ENCODE results near the gene NCK2. TPM values are rescaled to one million over a fixed set of nuclear protein-coding genes. Genes with fewer than 3 reads are reported as not detected.

The NCK2 gene
- total RNA-seq, 1 donor from 2014 or later, result 90.0 TPM

DNA sequence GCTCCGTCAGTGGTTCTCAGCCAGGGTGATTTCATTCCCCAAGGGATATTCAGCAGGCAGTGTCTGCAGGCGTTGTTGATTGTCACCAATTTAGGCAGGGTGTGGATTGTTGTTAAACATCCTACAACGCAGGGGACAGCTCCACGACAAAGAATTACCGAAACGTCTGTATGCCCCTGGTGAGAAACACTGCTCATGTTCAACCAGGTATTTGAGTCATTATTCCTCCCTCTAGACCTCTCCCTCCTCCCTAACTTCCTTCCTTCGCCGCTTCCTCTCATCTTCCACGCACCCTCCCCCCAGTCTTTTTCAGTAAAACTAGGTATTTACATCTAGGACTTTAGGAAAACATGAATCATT lies 50.8 kb downstream of the NCK2 start:
- no peaks in the 10 kb centered on the region for H3K36me3 ChIP-seq (ENCODE audit: control insufficient read depth, insufficient read depth, low read length)
- TF ChIP-seq, protein P1, sequence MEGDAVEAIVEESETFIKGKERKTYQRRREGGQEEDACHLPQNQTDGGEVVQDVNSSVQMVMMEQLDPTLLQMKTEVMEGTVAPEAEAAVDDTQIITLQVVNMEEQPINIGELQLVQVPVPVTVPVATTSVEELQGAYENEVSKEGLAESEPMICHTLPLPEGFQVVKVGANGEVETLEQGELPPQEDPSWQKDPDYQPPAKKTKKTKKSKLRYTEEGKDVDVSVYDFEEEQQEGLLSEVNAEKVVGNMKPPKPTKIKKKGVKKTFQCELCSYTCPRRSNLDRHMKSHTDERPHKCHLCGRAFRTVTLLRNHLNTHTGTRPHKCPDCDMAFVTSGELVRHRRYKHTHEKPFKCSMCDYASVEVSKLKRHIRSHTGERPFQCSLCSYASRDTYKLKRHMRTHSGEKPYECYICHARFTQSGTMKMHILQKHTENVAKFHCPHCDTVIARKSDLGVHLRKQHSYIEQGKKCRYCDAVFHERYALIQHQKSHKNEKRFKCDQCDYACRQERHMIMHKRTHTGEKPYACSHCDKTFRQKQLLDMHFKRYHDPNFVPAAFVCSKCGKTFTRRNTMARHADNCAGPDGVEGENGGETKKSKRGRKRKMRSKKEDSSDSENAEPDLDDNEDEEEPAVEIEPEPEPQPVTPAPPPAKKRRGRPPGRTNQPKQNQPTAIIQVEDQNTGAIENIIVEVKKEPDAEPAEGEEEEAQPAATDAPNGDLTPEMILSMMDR (IDR thresholded peaks at IDR 0.05; ENCODE audit: insufficient read depth, low read length, severe bottlenecking), result no peak
- no peak for FAIRE-seq
- no peak overlapping the region for H3K4me3 ChIP-seq (ENCODE audit: low read depth, low read length)
- no peaks in the 10 kb centered on the region for H3K27me3 ChIP-seq (ENCODE audit: control insufficient read depth, insufficient read depth, low read length)
- no peak for DNase-seq (ENCODE audit: low read depth)

DNA sequence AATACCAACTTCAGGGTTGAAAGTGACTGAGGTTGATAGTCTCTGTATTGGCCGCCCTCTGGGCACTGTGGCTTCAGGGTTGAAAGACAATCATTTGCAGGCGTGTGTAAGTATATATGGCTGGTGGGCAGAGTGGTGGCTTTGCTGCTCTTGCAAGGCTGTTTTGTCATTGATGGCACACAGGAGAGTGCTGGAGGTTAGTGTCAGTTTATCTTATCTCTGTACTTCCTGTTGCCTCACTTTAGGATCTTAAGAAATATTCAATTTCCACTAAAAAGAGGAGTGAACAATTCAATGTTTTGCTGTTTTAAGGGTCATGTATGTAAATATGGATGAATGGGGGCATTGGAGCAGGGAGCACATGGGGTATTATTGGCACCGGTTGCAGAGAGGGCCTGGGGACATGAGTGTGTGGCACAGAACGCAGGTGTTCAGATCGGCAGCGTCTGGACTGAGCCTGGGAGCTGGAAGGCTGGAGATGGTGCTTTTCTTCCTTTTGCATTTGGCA lies 51.5 kb downstream of the NCK2 start:
- FAIRE-seq (no peak), DNase-seq (ENCODE audit: low read depth) (no peak)
- no peaks in the 10 kb centered on the region for H3K36me3 ChIP-seq (ENCODE audit: control insufficient read depth, insufficient read depth, low read length)
- H3K4me3 ChIP-seq (ENCODE audit: low read depth, low read length), result no peak overlapping the region
- H3K27me3 ChIP-seq (ENCODE audit: control insufficient read depth, insufficient read depth, low read length), result no peaks in the 10 kb centered on the region
- TF ChIP-seq, protein P1 (IDR thresholded peaks at IDR 0.05; ENCODE audit: insufficient read depth, low read length, severe bottlenecking), result no peak

DNA sequence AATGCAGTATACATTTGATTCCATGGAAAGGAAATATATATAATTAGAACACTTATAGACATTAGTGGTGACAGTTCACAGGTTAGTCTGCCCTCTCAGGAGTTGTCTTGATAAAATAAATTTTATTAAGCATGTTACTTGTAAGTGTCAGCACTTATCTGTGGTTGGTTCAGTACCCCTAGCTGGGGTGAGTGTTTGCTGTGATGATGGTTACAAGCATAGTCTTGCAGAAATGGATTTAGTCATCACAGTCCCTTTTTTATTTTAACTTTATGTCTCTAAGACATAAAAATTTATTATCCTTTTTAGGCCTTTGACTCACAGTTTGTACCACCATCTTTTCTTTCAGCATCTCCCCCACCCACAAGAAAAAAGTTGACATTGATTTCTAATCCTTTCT lies 52.1 kb downstream of the NCK2 start:
- Histone ChIP-seq H3K36me3 (ENCODE audit: control insufficient read depth, insufficient read depth, low read length) (no peaks in the 10 kb centered on the region), H3K27me3 (ENCODE audit: control insufficient read depth, insufficient read depth, low read length) (no peaks in the 10 kb centered on the region), H3K4me3 (ENCODE audit: low read depth, low read length) (no peak overlapping the region)
- FAIRE-seq, result no peak
- DNase-seq (ENCODE audit: low read depth), result peak; percentile 71
- TF ChIP-seq, protein P1 (IDR thresholded peaks at IDR 0.05; ENCODE audit: insufficient read depth, low read length, severe bottlenecking), result no peak

DNA sequence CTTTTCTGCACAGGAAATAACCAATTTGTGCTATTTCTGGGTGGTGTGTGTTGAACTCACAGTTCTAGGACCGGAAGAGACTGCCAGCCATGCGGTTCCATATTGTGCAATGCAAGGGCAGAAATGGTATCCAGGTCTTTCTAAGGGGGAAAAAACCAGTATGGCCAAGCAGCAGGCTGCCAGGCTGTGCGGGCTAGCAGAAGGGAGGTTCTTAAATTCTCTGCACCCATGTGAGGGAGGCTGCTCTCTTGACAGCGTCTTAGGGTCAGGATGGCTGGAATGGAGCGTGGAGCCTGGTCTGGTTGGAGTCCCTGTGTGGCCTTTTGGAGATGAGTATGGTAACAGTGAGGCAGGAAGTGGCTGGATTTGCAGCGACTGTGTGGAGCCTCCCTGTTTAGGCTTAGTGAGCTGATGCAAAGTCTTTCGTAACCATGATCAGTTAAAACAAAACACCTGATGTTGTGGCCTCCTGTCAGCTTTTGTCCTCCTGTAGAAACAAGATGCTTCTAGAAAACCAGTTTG lies 52.6 kb downstream of the NCK2 start:
- Histone ChIP-seq H3K27me3 (ENCODE audit: control insufficient read depth, insufficient read depth, low read length) (no peaks in the 10 kb centered on the region), H3K4me3 (ENCODE audit: low read depth, low read length) (no peak overlapping the region), H3K36me3 (ENCODE audit: control insufficient read depth, insufficient read depth, low read length) (no peaks in the 10 kb centered on the region)
- TF ChIP-seq, protein P1 (IDR thresholded peaks at IDR 0.05; ENCODE audit: insufficient read depth, low read length, severe bottlenecking), result no peak
- peak; percentile 45 for DNase-seq (ENCODE audit: low read depth)
- FAIRE-seq, result no peak

DNA sequence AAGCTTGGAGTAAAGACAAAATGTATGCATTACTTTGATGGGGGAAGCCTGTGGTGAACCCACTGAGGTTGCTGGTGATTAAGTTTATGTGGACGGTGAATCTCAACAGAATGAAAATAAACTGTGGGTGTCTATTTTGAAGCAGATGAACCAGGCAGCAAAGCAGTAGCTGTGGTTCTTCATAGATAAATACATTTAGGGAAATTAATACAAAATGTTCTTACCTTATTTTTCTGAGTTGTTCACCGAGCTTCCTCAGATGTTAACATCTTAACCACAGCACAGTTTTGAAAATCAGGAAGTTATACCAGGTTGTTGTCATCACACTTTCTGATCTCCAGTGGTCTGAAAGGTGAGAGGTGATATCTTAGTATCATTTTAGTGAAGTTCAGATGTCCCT lies 53.9 kb downstream of the NCK2 start:
- DNase-seq (ENCODE audit: low read depth), result no peak
- TF ChIP-seq, protein P1 (IDR thresholded peaks at IDR 0.05; ENCODE audit: insufficient read depth, low read length, severe bottlenecking), result no peak
- no peak overlapping the region for H3K4me3 ChIP-seq (ENCODE audit: low read depth, low read length)
- no peaks in the 10 kb centered on the region for H3K27me3 ChIP-seq (ENCODE audit: control insufficient read depth, insufficient read depth, low read length)
- FAIRE-seq, result no peak
- peaks cover 1% of the 10 kb centered on the region for H3K36me3 ChIP-seq (ENCODE audit: control insufficient read depth, insufficient read depth, low read length)

Data from bronchial epithelial cell (primary cell).